ENCODE data around the gene GALNT15.

DNA sequence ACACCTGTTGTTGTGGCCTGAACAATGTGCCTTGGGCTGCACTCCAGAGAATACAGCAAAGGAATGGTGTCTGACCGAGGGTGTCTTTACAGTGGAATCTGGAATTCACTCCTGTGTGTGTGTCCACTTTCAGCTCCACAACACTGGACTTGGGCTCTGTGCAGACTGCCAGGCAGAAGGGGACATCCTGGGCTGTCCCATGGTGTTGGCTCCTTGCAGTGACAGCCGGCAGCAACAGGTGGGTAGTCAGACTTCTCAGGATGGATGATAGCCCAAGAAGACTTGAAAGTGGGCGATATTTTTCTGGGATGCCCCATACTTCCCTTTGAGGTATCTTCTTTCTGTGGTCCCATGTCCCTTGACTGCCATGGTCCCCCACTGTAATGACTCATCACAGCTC lies 45.3 kb downstream of the GALNT15 start:
- TF ChIP-seq, protein P1, sequence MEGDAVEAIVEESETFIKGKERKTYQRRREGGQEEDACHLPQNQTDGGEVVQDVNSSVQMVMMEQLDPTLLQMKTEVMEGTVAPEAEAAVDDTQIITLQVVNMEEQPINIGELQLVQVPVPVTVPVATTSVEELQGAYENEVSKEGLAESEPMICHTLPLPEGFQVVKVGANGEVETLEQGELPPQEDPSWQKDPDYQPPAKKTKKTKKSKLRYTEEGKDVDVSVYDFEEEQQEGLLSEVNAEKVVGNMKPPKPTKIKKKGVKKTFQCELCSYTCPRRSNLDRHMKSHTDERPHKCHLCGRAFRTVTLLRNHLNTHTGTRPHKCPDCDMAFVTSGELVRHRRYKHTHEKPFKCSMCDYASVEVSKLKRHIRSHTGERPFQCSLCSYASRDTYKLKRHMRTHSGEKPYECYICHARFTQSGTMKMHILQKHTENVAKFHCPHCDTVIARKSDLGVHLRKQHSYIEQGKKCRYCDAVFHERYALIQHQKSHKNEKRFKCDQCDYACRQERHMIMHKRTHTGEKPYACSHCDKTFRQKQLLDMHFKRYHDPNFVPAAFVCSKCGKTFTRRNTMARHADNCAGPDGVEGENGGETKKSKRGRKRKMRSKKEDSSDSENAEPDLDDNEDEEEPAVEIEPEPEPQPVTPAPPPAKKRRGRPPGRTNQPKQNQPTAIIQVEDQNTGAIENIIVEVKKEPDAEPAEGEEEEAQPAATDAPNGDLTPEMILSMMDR (IDR thresholded peaks at IDR 0.05; ENCODE audit: insufficient read depth, low read depth, low read length) = no peak
- no peak for TF ChIP-seq EZH2 (IDR thresholded peaks at IDR 0.05; ENCODE audit: insufficient read depth, low read length)

Data from astrocyte (in vitro differentiated cells and primary cell).